H1 (cell line): Measurements from ENCODE around the gene ARHGEF10L. TPM values are rescaled to one million over a fixed set of nuclear protein-coding genes. Genes with fewer than 3 reads are reported as not detected.

Source experiments
- JUN ChIP-seq: IDR thresholded peaks from 2 replicates; pipeline ENCODE4 v1.6.1; 2011; ENCODE audit warnings: low read depth, mild to moderate bottlenecking, improper control_type of control experiment, low read length
- RBBP5 ChIP-seq: IDR thresholded peaks from 2 replicates; pipeline ENCODE4 v1.7.1; 2012; ENCODE audit warnings: low read depth, mild to moderate bottlenecking, inconsistent platforms, low read length, moderate library complexity, borderline replicate concordance
- polyA plus RNA-seq, 7 experiments: library from polyadenylated mRNA; depleted of rRNA in 3 of 7; stranded (reverse) in 5 of 7; unstranded in 2 of 7; fragments of >200 nt in 5 of 7; fragments of 200-250 nt in 2 of 7; gene quantifications; 1 replicate in 5 of 7; 2 replicates in 1 of 7; 4 replicates in 1 of 7; pipeline versions ENCODE4 v1.2.1 to v1.2.3, GENCODE V29; 2011 to 2013; ENCODE audit warnings: missing spikeins in 2 of 7, mixed read lengths in 2 of 7
- total RNA-seq: library from RNA; stranded (reverse); fragmentation: NEBNext Ultra II Directional; extraction: Animal tissue kit (Norgen Biotek cat#: 25700); gene quantifications from 2 replicates; pipeline ENCODE4 v1.2.1, GENCODE V29; 2021
- TF ChIP-seq, protein P1 (sequence below): fragments of 300-600 bp; sonication (generic); IDR thresholded peaks from 2 replicates; pipeline ENCODE4 v1.7.1; 2012; ENCODE audit warnings: low read length, moderate library complexity, mild to moderate bottlenecking, inconsistent platforms; ENCODE audit not compliant: insufficient replicate concordance
- TF ChIP-seq, protein P2 (sequence below), 3 experiments: IDR thresholded peaks; 1 replicate in 2 of 3; 2 replicates in 1 of 3; pipeline versions ENCODE4 v1.5.1 to v1.6.1; 2011; ENCODE audit warnings: low read length in 3 of 3, mild to moderate bottlenecking in 3 of 3, inconsistent platforms in 2 of 3, low read depth in 1 of 3, moderate library complexity in 1 of 3; ENCODE audit not compliant: insufficient read depth in 1 of 3; ENCODE audit errors: control extremely low read depth in 1 of 3
- TF ChIP-seq, protein P3 (sequence below): IDR thresholded peaks from 2 replicates; pipeline ENCODE4 v1.6.1; 2011; ENCODE audit warnings: low read length, improper control_type of control experiment
- TF ChIP-seq, protein P4 (sequence below): IDR thresholded peaks from 2 replicates; pipeline ENCODE4 v1.6.1; 2012; ENCODE audit warnings: inconsistent platforms

Gene ARHGEF10L
- total and polyA plus RNA-seq, 2 of the 8 experiments (the other 6 are each of a cell fraction or from before 2014, with no cell fraction given), result 33.6 to 39.6 TPM

DNA sequence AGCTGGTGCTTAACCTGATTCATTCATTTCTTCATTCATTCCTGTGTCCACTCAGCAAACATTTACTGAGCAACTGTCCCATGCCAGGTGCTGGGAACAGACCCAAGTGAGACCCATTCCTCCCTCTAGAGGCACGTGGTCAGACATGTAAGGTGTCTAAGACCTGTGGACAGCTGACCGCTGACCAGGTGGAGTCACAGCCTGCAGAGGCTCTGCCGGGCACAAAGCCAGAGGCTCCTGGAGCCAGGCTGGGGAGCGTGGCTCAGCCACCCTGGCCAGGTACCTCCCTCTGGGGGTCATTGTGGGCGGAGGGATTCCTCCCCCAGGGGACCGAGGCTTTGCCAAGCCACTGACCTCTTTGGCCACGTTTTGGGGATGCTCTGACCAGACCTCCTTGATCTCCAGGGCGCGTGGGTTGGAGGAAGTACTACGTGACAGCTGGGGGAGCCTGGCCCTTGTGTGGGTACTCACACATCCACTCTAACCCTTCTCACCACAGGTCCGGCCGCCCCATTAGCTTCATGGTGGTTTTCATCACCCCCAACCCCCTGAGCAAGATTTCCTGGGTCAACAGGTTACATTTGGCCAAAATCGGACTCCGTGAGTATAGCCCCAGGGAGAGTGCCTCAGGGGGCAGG, 100.3 kb downstream of the ARHGEF10L start (continued):
- TF ChIP-seq, protein P1, sequence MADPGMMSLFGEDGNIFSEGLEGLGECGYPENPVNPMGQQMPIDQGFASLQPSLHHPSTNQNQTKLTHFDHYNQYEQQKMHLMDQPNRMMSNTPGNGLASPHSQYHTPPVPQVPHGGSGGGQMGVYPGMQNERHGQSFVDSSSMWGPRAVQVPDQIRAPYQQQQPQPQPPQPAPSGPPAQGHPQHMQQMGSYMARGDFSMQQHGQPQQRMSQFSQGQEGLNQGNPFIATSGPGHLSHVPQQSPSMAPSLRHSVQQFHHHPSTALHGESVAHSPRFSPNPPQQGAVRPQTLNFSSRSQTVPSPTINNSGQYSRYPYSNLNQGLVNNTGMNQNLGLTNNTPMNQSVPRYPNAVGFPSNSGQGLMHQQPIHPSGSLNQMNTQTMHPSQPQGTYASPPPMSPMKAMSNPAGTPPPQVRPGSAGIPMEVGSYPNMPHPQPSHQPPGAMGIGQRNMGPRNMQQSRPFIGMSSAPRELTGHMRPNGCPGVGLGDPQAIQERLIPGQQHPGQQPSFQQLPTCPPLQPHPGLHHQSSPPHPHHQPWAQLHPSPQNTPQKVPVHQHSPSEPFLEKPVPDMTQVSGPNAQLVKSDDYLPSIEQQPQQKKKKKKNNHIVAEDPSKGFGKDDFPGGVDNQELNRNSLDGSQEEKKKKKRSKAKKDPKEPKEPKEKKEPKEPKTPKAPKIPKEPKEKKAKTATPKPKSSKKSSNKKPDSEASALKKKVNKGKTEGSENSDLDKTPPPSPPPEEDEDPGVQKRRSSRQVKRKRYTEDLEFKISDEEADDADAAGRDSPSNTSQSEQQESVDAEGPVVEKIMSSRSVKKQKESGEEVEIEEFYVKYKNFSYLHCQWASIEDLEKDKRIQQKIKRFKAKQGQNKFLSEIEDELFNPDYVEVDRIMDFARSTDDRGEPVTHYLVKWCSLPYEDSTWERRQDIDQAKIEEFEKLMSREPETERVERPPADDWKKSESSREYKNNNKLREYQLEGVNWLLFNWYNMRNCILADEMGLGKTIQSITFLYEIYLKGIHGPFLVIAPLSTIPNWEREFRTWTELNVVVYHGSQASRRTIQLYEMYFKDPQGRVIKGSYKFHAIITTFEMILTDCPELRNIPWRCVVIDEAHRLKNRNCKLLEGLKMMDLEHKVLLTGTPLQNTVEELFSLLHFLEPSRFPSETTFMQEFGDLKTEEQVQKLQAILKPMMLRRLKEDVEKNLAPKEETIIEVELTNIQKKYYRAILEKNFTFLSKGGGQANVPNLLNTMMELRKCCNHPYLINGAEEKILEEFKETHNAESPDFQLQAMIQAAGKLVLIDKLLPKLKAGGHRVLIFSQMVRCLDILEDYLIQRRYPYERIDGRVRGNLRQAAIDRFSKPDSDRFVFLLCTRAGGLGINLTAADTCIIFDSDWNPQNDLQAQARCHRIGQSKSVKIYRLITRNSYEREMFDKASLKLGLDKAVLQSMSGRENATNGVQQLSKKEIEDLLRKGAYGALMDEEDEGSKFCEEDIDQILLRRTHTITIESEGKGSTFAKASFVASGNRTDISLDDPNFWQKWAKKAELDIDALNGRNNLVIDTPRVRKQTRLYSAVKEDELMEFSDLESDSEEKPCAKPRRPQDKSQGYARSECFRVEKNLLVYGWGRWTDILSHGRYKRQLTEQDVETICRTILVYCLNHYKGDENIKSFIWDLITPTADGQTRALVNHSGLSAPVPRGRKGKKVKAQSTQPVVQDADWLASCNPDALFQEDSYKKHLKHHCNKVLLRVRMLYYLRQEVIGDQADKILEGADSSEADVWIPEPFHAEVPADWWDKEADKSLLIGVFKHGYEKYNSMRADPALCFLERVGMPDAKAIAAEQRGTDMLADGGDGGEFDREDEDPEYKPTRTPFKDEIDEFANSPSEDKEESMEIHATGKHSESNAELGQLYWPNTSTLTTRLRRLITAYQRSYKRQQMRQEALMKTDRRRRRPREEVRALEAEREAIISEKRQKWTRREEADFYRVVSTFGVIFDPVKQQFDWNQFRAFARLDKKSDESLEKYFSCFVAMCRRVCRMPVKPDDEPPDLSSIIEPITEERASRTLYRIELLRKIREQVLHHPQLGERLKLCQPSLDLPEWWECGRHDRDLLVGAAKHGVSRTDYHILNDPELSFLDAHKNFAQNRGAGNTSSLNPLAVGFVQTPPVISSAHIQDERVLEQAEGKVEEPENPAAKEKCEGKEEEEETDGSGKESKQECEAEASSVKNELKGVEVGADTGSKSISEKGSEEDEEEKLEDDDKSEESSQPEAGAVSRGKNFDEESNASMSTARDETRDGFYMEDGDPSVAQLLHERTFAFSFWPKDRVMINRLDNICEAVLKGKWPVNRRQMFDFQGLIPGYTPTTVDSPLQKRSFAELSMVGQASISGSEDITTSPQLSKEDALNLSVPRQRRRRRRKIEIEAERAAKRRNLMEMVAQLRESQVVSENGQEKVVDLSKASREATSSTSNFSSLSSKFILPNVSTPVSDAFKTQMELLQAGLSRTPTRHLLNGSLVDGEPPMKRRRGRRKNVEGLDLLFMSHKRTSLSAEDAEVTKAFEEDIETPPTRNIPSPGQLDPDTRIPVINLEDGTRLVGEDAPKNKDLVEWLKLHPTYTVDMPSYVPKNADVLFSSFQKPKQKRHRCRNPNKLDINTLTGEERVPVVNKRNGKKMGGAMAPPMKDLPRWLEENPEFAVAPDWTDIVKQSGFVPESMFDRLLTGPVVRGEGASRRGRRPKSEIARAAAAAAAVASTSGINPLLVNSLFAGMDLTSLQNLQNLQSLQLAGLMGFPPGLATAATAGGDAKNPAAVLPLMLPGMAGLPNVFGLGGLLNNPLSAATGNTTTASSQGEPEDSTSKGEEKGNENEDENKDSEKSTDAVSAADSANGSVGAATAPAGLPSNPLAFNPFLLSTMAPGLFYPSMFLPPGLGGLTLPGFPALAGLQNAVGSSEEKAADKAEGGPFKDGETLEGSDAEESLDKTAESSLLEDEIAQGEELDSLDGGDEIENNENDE, result no peak
- TF ChIP-seq, protein P2, sequence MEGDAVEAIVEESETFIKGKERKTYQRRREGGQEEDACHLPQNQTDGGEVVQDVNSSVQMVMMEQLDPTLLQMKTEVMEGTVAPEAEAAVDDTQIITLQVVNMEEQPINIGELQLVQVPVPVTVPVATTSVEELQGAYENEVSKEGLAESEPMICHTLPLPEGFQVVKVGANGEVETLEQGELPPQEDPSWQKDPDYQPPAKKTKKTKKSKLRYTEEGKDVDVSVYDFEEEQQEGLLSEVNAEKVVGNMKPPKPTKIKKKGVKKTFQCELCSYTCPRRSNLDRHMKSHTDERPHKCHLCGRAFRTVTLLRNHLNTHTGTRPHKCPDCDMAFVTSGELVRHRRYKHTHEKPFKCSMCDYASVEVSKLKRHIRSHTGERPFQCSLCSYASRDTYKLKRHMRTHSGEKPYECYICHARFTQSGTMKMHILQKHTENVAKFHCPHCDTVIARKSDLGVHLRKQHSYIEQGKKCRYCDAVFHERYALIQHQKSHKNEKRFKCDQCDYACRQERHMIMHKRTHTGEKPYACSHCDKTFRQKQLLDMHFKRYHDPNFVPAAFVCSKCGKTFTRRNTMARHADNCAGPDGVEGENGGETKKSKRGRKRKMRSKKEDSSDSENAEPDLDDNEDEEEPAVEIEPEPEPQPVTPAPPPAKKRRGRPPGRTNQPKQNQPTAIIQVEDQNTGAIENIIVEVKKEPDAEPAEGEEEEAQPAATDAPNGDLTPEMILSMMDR (IDR thresholded peaks at IDR 0.05; ENCODE audit: control extremely low read depth in 1 of 3, insufficient read depth in 1 of 3, low read depth in 1 of 3, low read length in 3 of 3), result no peak
- TF ChIP-seq JUN, result no peak
- TF ChIP-seq, protein P3, sequence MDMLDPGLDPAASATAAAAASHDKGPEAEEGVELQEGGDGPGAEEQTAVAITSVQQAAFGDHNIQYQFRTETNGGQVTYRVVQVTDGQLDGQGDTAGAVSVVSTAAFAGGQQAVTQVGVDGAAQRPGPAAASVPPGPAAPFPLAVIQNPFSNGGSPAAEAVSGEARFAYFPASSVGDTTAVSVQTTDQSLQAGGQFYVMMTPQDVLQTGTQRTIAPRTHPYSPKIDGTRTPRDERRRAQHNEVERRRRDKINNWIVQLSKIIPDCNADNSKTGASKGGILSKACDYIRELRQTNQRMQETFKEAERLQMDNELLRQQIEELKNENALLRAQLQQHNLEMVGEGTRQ, result no peak
- TF ChIP-seq RBBP5, result no peak
- TF ChIP-seq, protein P4, sequence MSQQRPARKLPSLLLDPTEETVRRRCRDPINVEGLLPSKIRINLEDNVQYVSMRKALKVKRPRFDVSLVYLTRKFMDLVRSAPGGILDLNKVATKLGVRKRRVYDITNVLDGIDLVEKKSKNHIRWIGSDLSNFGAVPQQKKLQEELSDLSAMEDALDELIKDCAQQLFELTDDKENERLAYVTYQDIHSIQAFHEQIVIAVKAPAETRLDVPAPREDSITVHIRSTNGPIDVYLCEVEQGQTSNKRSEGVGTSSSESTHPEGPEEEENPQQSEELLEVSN, result no peak
